NT2/D1 (cell line): Measurements from ENCODE around the gene SLC35G6.

ENCODE experiments used
- SUZ12 ChIP-seq: IDR thresholded peaks from 2 replicates; pipeline ENCODE4 v1.6.1; 2011; ENCODE audit not compliant: insufficient read length, insufficient read depth; ENCODE audit errors: extremely low read depth
- YY1 ChIP-seq: IDR thresholded peaks from 2 replicates; pipeline ENCODE4 v1.6.1; 2011; ENCODE audit not compliant: insufficient read length, insufficient read depth
- ZNF274 ChIP-seq: IDR thresholded peaks from 2 replicates; pipeline ENCODE4 v1.6.1; 2011; ENCODE audit warnings: mild to moderate bottlenecking, low read depth, low read length

DNA sequence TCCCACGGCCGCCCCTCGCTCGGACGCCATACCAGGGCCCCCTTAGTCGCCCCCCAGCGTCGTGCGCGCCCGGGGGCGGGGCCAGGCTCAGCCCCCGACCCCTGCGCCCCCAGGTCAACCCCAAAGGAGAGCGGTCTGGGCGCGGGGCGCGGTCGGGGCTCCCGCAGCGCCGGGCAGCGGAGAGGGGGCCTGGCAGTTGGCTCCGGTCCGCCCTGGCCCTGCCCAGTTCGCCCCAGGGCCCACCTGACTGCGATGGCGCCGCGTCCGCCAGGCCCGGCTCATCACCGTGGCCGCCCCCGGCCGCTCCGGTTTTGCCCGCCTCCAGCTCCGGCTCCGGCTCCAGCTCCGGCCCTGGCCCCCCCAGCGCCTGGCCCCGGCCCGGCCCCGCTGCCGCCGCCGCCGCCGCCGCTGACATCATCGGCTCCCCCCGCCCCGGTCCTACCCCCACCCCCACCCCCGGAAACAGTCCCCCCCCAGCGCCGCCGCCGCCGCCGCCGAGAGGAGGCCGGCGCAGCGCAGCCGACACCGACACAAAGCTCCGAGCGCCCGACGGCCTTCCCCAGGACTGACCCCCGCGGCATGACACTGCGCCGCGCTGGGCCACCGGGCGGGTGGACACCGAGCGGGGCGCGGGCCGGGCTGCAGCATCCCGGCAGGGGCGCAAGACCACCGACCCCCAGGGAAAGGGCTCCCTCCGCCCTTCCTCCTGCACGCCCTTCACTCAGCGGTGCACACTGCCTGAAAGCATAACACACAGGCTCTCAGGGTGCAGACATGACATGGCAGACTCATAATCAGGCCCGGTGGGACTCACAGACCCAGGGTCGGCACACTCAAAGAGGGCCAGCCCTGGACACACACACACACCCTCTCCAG, 1.8 kb upstream of the SLC35G6 start, which contains the start of gene ZBTB4:
- TF ChIP-seq ZNF274 (no peak), YY1 (no peak), SUZ12 (no peak)
